ENCODE data around the gene PAK5. TPM values are rescaled to one million over a fixed set of nuclear protein-coding genes. Genes with fewer than 3 reads are reported as not detected.

Gene PAK5
- total and polyA plus RNA-seq, 7 experiments from 2014 or later, result not detected

GRCh38 chr20:9495701-9496100, 343.2 kb downstream of the PAK5 start:
- ChIA-PET CTCF (no interaction called here), POLR2A (no interaction called here)
- DNase-seq, result no peak
- no peaks in the 10 kb centered on the region for H3K27me3 ChIP-seq (ENCODE audit: control insufficient read depth in 2 of 2, insufficient read depth in 2 of 2, low read length in 2 of 2)
- Mint-ChIP-seq H3K4me3 (no peak overlapping the region), H3K9me3 (peaks cover 0 to 20% (median 5%) of the 10 kb centered on the region in 11 donors), H3K36me3 (peaks cover 0 to 4% (median 0%) of the 10 kb centered on the region in 5 donors), H3K27ac (no peak overlapping the region), H3K27me3 (no peaks in the 10 kb centered on the region), H3K4me1 (peaks cover 0 to 2% (median 0%) of the 10 kb centered on the region in 7 donors)
- H3K36me3 ChIP-seq (ENCODE audit: control insufficient read depth in 2 of 3, insufficient read depth in 3 of 3, low read length in 3 of 3), result no peaks in the 10 kb centered on the region
- no peak overlapping the region for H3K4me3 ChIP-seq (ENCODE audit: low read length)
- H3K4me1 ChIP-seq (ENCODE audit: control insufficient read depth in 2 of 2, insufficient read depth in 2 of 2, low read length in 2 of 2), result no peaks in the 10 kb centered on the region
- no peak overlapping the region for H3K27ac ChIP-seq (ENCODE audit: low read depth, low read length)
- intact Hi-C loops (cut with micrococcal nuclease), result no loop called here
- no peak for ATAC-seq
- no peaks in the 10 kb centered on the region for H3K9me3 ChIP-seq (ENCODE audit: control insufficient read depth in 2 of 3, low read length in 3 of 3)

GRCh38 chr20:9493803-9494202, 345.1 kb downstream of the PAK5 start:
- H3K27ac ChIP-seq (ENCODE audit: low read depth, low read length), result no peak overlapping the region
- no peaks in the 10 kb centered on the region for H3K36me3 ChIP-seq (ENCODE audit: control insufficient read depth in 2 of 3, insufficient read depth in 3 of 3, low read length in 3 of 3)
- POLR2A ChIA-PET, result no interaction called here
- no peak overlapping the region for H3K4me3 ChIP-seq (ENCODE audit: low read length)
- ATAC-seq (no peak), DNase-seq (no peak)
- peaks cover 0 to 4% (median 0%) of the 10 kb centered on the region in 5 donors for H3K36me3 Mint-ChIP-seq
- H3K4me1 Mint-ChIP-seq, result peaks cover 0 to 2% (median 0%) of the 10 kb centered on the region in 7 donors
- no peaks in the 10 kb centered on the region for H3K9me3 ChIP-seq (ENCODE audit: control insufficient read depth in 2 of 3, low read length in 3 of 3)
- H3K4me3 Mint-ChIP-seq, result no peak overlapping the region
- no peaks in the 10 kb centered on the region for H3K4me1 ChIP-seq (ENCODE audit: control insufficient read depth in 2 of 2, insufficient read depth in 2 of 2, low read length in 2 of 2)
- intact Hi-C loops (cut with micrococcal nuclease), result no loop called here
- H3K27me3 ChIP-seq (ENCODE audit: control insufficient read depth in 2 of 2, insufficient read depth in 2 of 2, low read length in 2 of 2), result no peaks in the 10 kb centered on the region
- H3K27me3 Mint-ChIP-seq, result peaks cover 0 to 4% (median 0%) of the 10 kb centered on the region in 5 donors
- CTCF ChIA-PET, result no interaction called here
- H3K9me3 Mint-ChIP-seq, result peaks cover 0 to 20% (median 6%) of the 10 kb centered on the region in 11 donors
- H3K27ac Mint-ChIP-seq, result no peak overlapping the region

GRCh38 chr20:9492067-9492466, 346.8 kb downstream of the PAK5 start:
- H3K27ac Mint-ChIP-seq, result no peak overlapping the region
- Histone ChIP-seq H3K4me1 (ENCODE audit: control insufficient read depth in 2 of 2, insufficient read depth in 2 of 2, low read length in 2 of 2) (no peaks in the 10 kb centered on the region), H3K9me3 (ENCODE audit: control insufficient read depth in 2 of 3, low read length in 3 of 3) (no peaks in the 10 kb centered on the region), H3K27me3 (ENCODE audit: control insufficient read depth in 2 of 2, insufficient read depth in 2 of 2, low read length in 2 of 2) (no peaks in the 10 kb centered on the region), H3K27ac (ENCODE audit: low read depth, low read length) (no peak overlapping the region), H3K4me3 (ENCODE audit: low read length) (no peak overlapping the region), H3K36me3 (ENCODE audit: control insufficient read depth in 2 of 3, insufficient read depth in 3 of 3, low read length in 3 of 3) (no peaks in the 10 kb centered on the region)
- peaks cover 0 to 17% (median 6%) of the 10 kb centered on the region in 11 donors for H3K9me3 Mint-ChIP-seq
- peaks cover 0 to 4% (median 0%) of the 10 kb centered on the region in 5 donors for H3K27me3 Mint-ChIP-seq
- ChIA-PET POLR2A (no interaction called here), CTCF (no interaction called here)
- no peak for ATAC-seq
- peaks cover 0 to 2% (median 0%) of the 10 kb centered on the region in 7 donors for H3K4me1 Mint-ChIP-seq
- intact Hi-C loops (cut with micrococcal nuclease), result no loop called here
- no peak overlapping the region for H3K4me3 Mint-ChIP-seq
- no peaks in the 10 kb centered on the region for H3K36me3 Mint-ChIP-seq
- no peak for DNase-seq

GRCh38 chr20:9491324-9491723, 347.6 kb downstream of the PAK5 start:
- H3K4me3 Mint-ChIP-seq, result no peak overlapping the region
- Histone ChIP-seq H3K27ac (ENCODE audit: low read depth, low read length) (no peak overlapping the region), H3K4me1 (ENCODE audit: control insufficient read depth in 2 of 2, insufficient read depth in 2 of 2, low read length in 2 of 2) (no peaks in the 10 kb centered on the region), H3K27me3 (ENCODE audit: control insufficient read depth in 2 of 2, insufficient read depth in 2 of 2, low read length in 2 of 2) (no peaks in the 10 kb centered on the region), H3K4me3 (ENCODE audit: low read length) (no peak overlapping the region), H3K36me3 (ENCODE audit: control insufficient read depth in 2 of 3, insufficient read depth in 3 of 3, low read length in 3 of 3) (no peaks in the 10 kb centered on the region), H3K9me3 (ENCODE audit: control insufficient read depth in 2 of 3, low read length in 3 of 3) (no peaks in the 10 kb centered on the region)
- DNase-seq (no peak), ATAC-seq (peak; percentile 60)
- CTCF ChIA-PET, result no interaction called here
- peaks cover 0 to 2% (median 0%) of the 10 kb centered on the region in 7 donors for H3K4me1 Mint-ChIP-seq
- peaks cover 0 to 17% (median 6%) of the 10 kb centered on the region in 11 donors for H3K9me3 Mint-ChIP-seq
- H3K27ac Mint-ChIP-seq, result no peak overlapping the region
- no peaks in the 10 kb centered on the region for H3K36me3 Mint-ChIP-seq
- H3K27me3 Mint-ChIP-seq, result peaks cover 0 to 4% (median 0%) of the 10 kb centered on the region in 5 donors
- intact Hi-C loops (cut with micrococcal nuclease), result no loop called here
- POLR2A ChIA-PET, result no interaction called here

- Histone ChIP-seq H3K4me1 (ENCODE audit: control insufficient read depth in 2 of 2, insufficient read depth in 2 of 2, low read length in 2 of 2) (no peaks in the 10 kb centered on the region), H3K36me3 (ENCODE audit: control insufficient read depth in 2 of 3, insufficient read depth in 3 of 3, low read length in 3 of 3) (no peaks in the 10 kb centered on the region), H3K4me3 (ENCODE audit: low read length) (no peak overlapping the region), H3K27me3 (ENCODE audit: control insufficient read depth in 2 of 2, insufficient read depth in 2 of 2, low read length in 2 of 2) (no peaks in the 10 kb centered on the region), H3K9me3 (ENCODE audit: control insufficient read depth in 2 of 3, low read length in 3 of 3) (no peaks in the 10 kb centered on the region), H3K27ac (ENCODE audit: low read depth, low read length) (no peak overlapping the region)
- ChIA-PET POLR2A (no interaction called here), CTCF (no interaction called here)
- Mint-ChIP-seq H3K27me3 (peaks cover 0 to 4% (median 0%) of the 10 kb centered on the region in 5 donors), H3K4me1 (no peaks in the 10 kb centered on the region), H3K9me3 (peaks cover 0 to 12% (median 8%) of the 10 kb centered on the region in 11 donors), H3K27ac (no peak overlapping the region), H3K36me3 (no peaks in the 10 kb centered on the region), H3K4me3 (no peak overlapping the region)
- DNase-seq (no peak), ATAC-seq (no peak)
- intact Hi-C loops (cut with micrococcal nuclease), result no loop called here
Observed at GRCh38 chr20:9490631-9491030, 348.2 kb downstream of the PAK5 start.

GRCh38 chr20:9490161-9490560, 348.7 kb downstream of the PAK5 start:
- no peak for ATAC-seq
- ChIA-PET POLR2A (no interaction called here), CTCF (no interaction called here)
- H3K27ac Mint-ChIP-seq, result no peak overlapping the region
- H3K4me1 ChIP-seq (ENCODE audit: control insufficient read depth in 2 of 2, insufficient read depth in 2 of 2, low read length in 2 of 2), result no peaks in the 10 kb centered on the region
- H3K9me3 Mint-ChIP-seq, result peaks cover 0 to 11% (median 5%) of the 10 kb centered on the region in 11 donors
- H3K27me3 ChIP-seq (ENCODE audit: control insufficient read depth in 2 of 2, insufficient read depth in 2 of 2, low read length in 2 of 2), result no peaks in the 10 kb centered on the region
- H3K36me3 ChIP-seq (ENCODE audit: control insufficient read depth in 2 of 3, insufficient read depth in 3 of 3, low read length in 3 of 3), result no peaks in the 10 kb centered on the region
- no peaks in the 10 kb centered on the region for H3K9me3 ChIP-seq (ENCODE audit: control insufficient read depth in 2 of 3, low read length in 3 of 3)
- H3K27ac ChIP-seq (ENCODE audit: low read depth, low read length), result no peak overlapping the region
- H3K27me3 Mint-ChIP-seq, result peaks cover 0 to 4% (median 0%) of the 10 kb centered on the region in 5 donors
- no peak overlapping the region for H3K4me3 Mint-ChIP-seq
- no peak for DNase-seq
- H3K36me3 Mint-ChIP-seq, result no peaks in the 10 kb centered on the region
- no peak overlapping the region for H3K4me3 ChIP-seq (ENCODE audit: low read length)
- H3K4me1 Mint-ChIP-seq, result no peaks in the 10 kb centered on the region
- intact Hi-C loops (cut with micrococcal nuclease), result no loop called here

- ChIA-PET CTCF (no interaction called here), POLR2A (no interaction called here)
- no peak for ATAC-seq
- intact Hi-C loops (cut with micrococcal nuclease), result no loop called here
- Mint-ChIP-seq H3K36me3 (no peaks in the 10 kb centered on the region), H3K27me3 (peaks cover 0 to 4% (median 0%) of the 10 kb centered on the region in 5 donors), H3K9me3 (peaks cover 0 to 8% (median 0%) of the 10 kb centered on the region in 11 donors), H3K4me1 (no peaks in the 10 kb centered on the region), H3K27ac (no peak overlapping the region), H3K4me3 (no peak overlapping the region)
- no peak for DNase-seq
- Histone ChIP-seq H3K4me3 (ENCODE audit: low read length) (no peak overlapping the region), H3K9me3 (ENCODE audit: control insufficient read depth in 2 of 3, low read length in 3 of 3) (no peaks in the 10 kb centered on the region), H3K27ac (ENCODE audit: low read depth, low read length) (no peak overlapping the region), H3K36me3 (ENCODE audit: control insufficient read depth in 2 of 3, insufficient read depth in 3 of 3, low read length in 3 of 3) (no peaks in the 10 kb centered on the region), H3K27me3 (ENCODE audit: control insufficient read depth in 2 of 2, insufficient read depth in 2 of 2, low read length in 2 of 2) (no peaks in the 10 kb centered on the region), H3K4me1 (ENCODE audit: control insufficient read depth in 2 of 2, insufficient read depth in 2 of 2, low read length in 2 of 2) (no peaks in the 10 kb centered on the region)
Observed at GRCh38 chr20:9488063-9488462, 350.8 kb downstream of the PAK5 start.
